GM12878 (cell line): ENCODE results near the gene SORL1. TPM values are rescaled to one million over a fixed set of nuclear protein-coding genes. Genes with fewer than 3 reads are reported as not detected.

Experiments used
- ATAC-seq: fragments of 200-7000 bp; cut with Tn5 transposase; 3 replicates; pipeline ENCODE4 v1.9.1; 2020; ENCODE audit warnings: mild to moderate bottlenecking, moderate library complexity
- BruUV-seq: library from RNA; stranded (reverse); fragments of 400-500 nt; replicated peaks from 2 replicates; lab custom pipeline; 2021; lab: Mats Ljungman, UMichigan
- CTCF ChIA-PET: fragments of 300-600 bp; sonication (Branson Sonifier 250); formaldehyde crosslinking; extraction: SDS; loops from one replicate; lab custom pipeline; 2021; ENCODE audit warnings: inconsistent platforms; lab: Yijun Ruan, JAX
- POLR2A ChIA-PET: fragments of 350-600 bp; formaldehyde crosslinking; extraction: SDS; loops from one replicate; lab custom pipeline; 2021; ENCODE audit warnings: inconsistent platforms; lab: Charles Lee
- RAD21 ChIA-PET: fragments of 300-600 bp; sonication (Branson Sonifier 250); formaldehyde crosslinking; loops from one replicate; lab custom pipeline; 2023; ENCODE audit warnings: antibody characterized with exemption; ENCODE audit not compliant: unreplicated experiment; lab: Charles Lee
- SMC1A ChIA-PET: fragments of 300-600 bp; sonication (Branson Sonifier 250); formaldehyde crosslinking; loops from one replicate; lab custom pipeline; 2023; ENCODE audit not compliant: unreplicated experiment, uncharacterized antibody; lab: Charles Lee
- DNase-seq: peaks from one replicate; pipeline ENCODE4 v3.0.0-alpha.2; 2011; ENCODE audit warnings: low read depth, low spot score
- FAIRE-seq: peaks from 3 replicates; lab custom pipeline; 2011; peaks lifted over from hg19 to GRCh38; lab: Jason Lieb, UNC
- H2AFZ ChIP-seq: 2 replicates; pipeline ENCODE4 v1.6.0; 2011; ENCODE audit warnings: low read depth, low read length, control low read depth; ENCODE audit not compliant: control insufficient read depth
- H3K27ac ChIP-seq: 2 replicates; pipeline ENCODE4 v1.5.1; 2011; ENCODE audit warnings: control low read depth; ENCODE audit not compliant: control insufficient read depth, insufficient read depth
- H3K27me3 ChIP-seq, 2 experiments: replicated peaks in 1 of 2; 2 replicates each; pipeline versions ENCODE4 v1.6.0 to v1.6.1; 2011; ENCODE audit warnings: low read length in 1 of 2; ENCODE audit not compliant: control insufficient read depth in 2 of 2, insufficient read depth in 2 of 2
- H3K36me3 ChIP-seq, 2 experiments: 2 replicates each; pipeline ENCODE4 v1.5.1; 2011; ENCODE audit warnings: low read length in 1 of 2; ENCODE audit not compliant: control insufficient read depth in 2 of 2, insufficient read depth in 2 of 2
- H3K4me1 ChIP-seq: 2 replicates; pipeline ENCODE4 v1.6.1; 2011; ENCODE audit warnings: mild to moderate bottlenecking, low read length, moderate library complexity, mixed read lengths; ENCODE audit not compliant: control insufficient read depth, insufficient read depth
- H3K4me2 ChIP-seq: 2 replicates; pipeline ENCODE4 v1.6.0; 2011; ENCODE audit warnings: control low read depth; ENCODE audit not compliant: control insufficient read depth, insufficient read depth
- H3K4me3 ChIP-seq: fragments of 200-600 bp; sonication (generic); 2 replicates; pipeline ENCODE4 v1.5.1; 2016
- H3K79me2 ChIP-seq: 2 replicates; pipeline ENCODE4 v1.6.0; 2011; ENCODE audit warnings: low read length; ENCODE audit not compliant: control insufficient read depth, insufficient read depth
- H3K9ac ChIP-seq: 2 replicates; pipeline ENCODE4 v1.8.0; 2011; ENCODE audit warnings: low read length, control low read depth, mixed read lengths; ENCODE audit not compliant: control insufficient read depth, insufficient read depth
- H3K9me3 ChIP-seq: replicated peaks from 3 replicates; pipeline ENCODE4 v1.5.1; 2011; ENCODE audit warnings: mild to moderate bottlenecking, low read length; ENCODE audit not compliant: control insufficient read depth, insufficient read depth
- H4K20me1 ChIP-seq: 2 replicates; pipeline ENCODE4 v1.6.0; 2011; ENCODE audit not compliant: control insufficient read depth, insufficient read depth
- BACH1 ChIP-seq: fragments of 450-650 bp; IDR thresholded peaks from 2 replicates; pipeline ENCODE4 v1.6.1; 2017; ENCODE audit warnings: mild to moderate bottlenecking, borderline replicate concordance
- BHLHE40 ChIP-seq, 2 experiments: fragments of 450-650 bp in 1 of 2; IDR thresholded peaks; 2 replicates each; pipeline ENCODE4 v1.6.1; 2011 to 2017; ENCODE audit warnings: low read depth in 2 of 2, borderline replicate concordance in 1 of 2, improper control_type of control experiment in 1 of 2, low read length in 1 of 2, mild to moderate bottlenecking in 1 of 2
- FOXK2 ChIP-seq: fragments of 450-650 bp; IDR thresholded peaks from 2 replicates; pipeline ENCODE4 v1.6.1; 2017; ENCODE audit warnings: mild to moderate bottlenecking, moderate library complexity
- IKZF1 ChIP-seq: fragments of 450-650 bp; conservative IDR thresholded peaks from 2 replicates; pipeline ENCODE4 v1.6.1; 2017; ENCODE audit warnings: antibody characterized with exemption, mild to moderate bottlenecking
- NFYA ChIP-seq: IDR thresholded peaks from 2 replicates; pipeline ENCODE4 v1.6.1; 2011; ENCODE audit warnings: low read depth, mild to moderate bottlenecking, low read length, improper control_type of control experiment, borderline replicate concordance
- NR2C1 ChIP-seq: fragments of 450-650 bp; IDR thresholded peaks from 2 replicates; pipeline ENCODE4 v1.6.1; 2017; ENCODE audit warnings: antibody characterized with exemption, mild to moderate bottlenecking, moderate library complexity
- STAT1 ChIP-seq: fragments of 450-650 bp; conservative IDR thresholded peaks from 2 replicates; pipeline ENCODE4 v1.6.1; 2014; ENCODE audit warnings: antibody characterized with exemption, mild to moderate bottlenecking
- TARDBP ChIP-seq: IDR thresholded peaks from 2 replicates; pipeline ENCODE4 v1.6.1; 2016; ENCODE audit warnings: borderline replicate concordance
- TCF3 ChIP-seq: IDR thresholded peaks from 2 replicates; pipeline ENCODE4 v1.6.1; 2012; ENCODE audit warnings: low read depth, mild to moderate bottlenecking, low read length, borderline replicate concordance; ENCODE audit not compliant: insufficient read depth
- YBX1 ChIP-seq: fragments of 450-650 bp; IDR thresholded peaks from 2 replicates; pipeline ENCODE4 v1.6.1; 2016; ENCODE audit warnings: antibody characterized with exemption
- in situ Hi-C: fragments of 300-500 bp; cut with MboI; formaldehyde crosslinking; loops from 9 replicates; pipeline ENCODE4 v1.14.3; 2018; ENCODE audit warnings: mixed read lengths
- intact Hi-C: fragments of 100-400 bp; cut with micrococcal nuclease; formaldehyde crosslinking; loops from one replicate; pipeline ENCODE4 v1.14.2; 2022; ENCODE audit not compliant: unreplicated experiment
- polyA plus RNA-seq, 11 experiments: library from polyadenylated mRNA; depleted of rRNA in 4 of 11; unstranded in 6 of 11; stranded (reverse) in 5 of 11; fragments of >200 nt; fragmentation: Nextera tagmentation in 4 of 11; fragmentation: Illumina TruSeq in 1 of 11; extraction: Ambion mirVana in 4 of 11; extraction: Trizol in 1 of 11; gene quantifications; 1 replicate in 1 of 11; 2 replicates in 10 of 11; pipeline versions ENCODE4 v1.2.1 to v1.2.3, GENCODE V29; 2011 to 2016; ENCODE audit warnings: inconsistent platforms in 2 of 11, missing spikeins in 2 of 11, low read depth in 1 of 11
- total RNA-seq, 4 experiments: library from RNA; depleted of rRNA in 3 of 4; stranded (reverse); fragments of >200 nt in 3 of 4; fragmentation: Illumina TruSeq in 1 of 4; extraction: Trizol in 1 of 4; gene quantifications; 2 replicates each; pipeline versions ENCODE4 v1.2.1 to v1.2.3, GENCODE V29; 2013 to 2021
- TF ChIP-seq, protein P1 (sequence below): fragments of 450-650 bp; IDR thresholded peaks from 2 replicates; pipeline ENCODE4 v1.6.1; 2016; ENCODE audit warnings: mild to moderate bottlenecking
- TF ChIP-seq, protein P2 (sequence below): fragments of 450-650 bp; formaldehyde crosslinking; IDR thresholded peaks from 2 replicates; pipeline ENCODE4 v1.4.0; 2020; ENCODE audit warnings: mild to moderate bottlenecking, moderate library complexity

SORL1 gene
- total and polyA plus RNA-seq, 10 of the 15 experiments (the other 5 are each of a cell fraction or from before 2014, with no cell fraction given): 20.2 to 107 (median 59.9) TPM

DNA sequence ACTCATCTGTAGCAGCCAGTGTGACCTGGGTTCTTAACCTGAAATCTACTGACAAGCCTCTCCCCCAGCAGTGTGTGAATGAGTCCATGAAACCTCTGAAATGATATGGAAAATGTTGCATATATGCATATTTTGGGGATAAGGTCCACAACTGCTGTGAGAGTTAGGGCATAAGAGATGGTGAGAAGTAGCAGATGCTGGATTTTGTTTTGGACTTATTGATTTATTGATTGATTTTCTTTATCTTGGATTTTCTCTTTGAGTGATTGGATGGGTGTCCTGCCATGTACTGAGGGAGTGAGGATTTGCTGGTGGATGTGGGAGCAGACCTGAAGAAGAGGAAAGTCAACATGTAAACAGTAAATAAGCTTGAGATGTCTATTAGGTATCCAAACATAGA, 212.0 kb downstream of the SORL1 start:
- ChIA-PET POLR2A (no interaction called here), RAD21 (no interaction called here)
- H3K79me2 ChIP-seq: no peaks in the 10 kb centered on the region
- no peak overlapping the region for H2AFZ ChIP-seq
- no peaks in the 10 kb centered on the region for H3K4me1 ChIP-seq
- peaks cover 0 to 2% of the 10 kb centered on the region in 2 experiments; a peak in 1 of 4 replicates for H3K27me3 ChIP-seq
- TF ChIP-seq TCF3 (no peak), STAT1 (no peak), BACH1 (no peak), BHLHE40 (IDR thresholded peaks at IDR 0.05; ENCODE audit: borderline replicate concordance in 1 of 2, low read depth in 2 of 2, low read length in 1 of 2) (no peak), YBX1 (no peak), NFYA (no peak), TARDBP (no peak), NR2C1 (no peak), IKZF1 (no peak), FOXK2 (no peak)
- TF ChIP-seq, protein P1, sequence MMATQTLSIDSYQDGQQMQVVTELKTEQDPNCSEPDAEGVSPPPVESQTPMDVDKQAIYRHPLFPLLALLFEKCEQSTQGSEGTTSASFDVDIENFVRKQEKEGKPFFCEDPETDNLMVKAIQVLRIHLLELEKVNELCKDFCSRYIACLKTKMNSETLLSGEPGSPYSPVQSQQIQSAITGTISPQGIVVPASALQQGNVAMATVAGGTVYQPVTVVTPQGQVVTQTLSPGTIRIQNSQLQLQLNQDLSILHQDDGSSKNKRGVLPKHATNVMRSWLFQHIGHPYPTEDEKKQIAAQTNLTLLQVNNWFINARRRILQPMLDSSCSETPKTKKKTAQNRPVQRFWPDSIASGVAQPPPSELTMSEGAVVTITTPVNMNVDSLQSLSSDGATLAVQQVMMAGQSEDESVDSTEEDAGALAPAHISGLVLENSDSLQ: no peak
- TF ChIP-seq, protein P2, sequence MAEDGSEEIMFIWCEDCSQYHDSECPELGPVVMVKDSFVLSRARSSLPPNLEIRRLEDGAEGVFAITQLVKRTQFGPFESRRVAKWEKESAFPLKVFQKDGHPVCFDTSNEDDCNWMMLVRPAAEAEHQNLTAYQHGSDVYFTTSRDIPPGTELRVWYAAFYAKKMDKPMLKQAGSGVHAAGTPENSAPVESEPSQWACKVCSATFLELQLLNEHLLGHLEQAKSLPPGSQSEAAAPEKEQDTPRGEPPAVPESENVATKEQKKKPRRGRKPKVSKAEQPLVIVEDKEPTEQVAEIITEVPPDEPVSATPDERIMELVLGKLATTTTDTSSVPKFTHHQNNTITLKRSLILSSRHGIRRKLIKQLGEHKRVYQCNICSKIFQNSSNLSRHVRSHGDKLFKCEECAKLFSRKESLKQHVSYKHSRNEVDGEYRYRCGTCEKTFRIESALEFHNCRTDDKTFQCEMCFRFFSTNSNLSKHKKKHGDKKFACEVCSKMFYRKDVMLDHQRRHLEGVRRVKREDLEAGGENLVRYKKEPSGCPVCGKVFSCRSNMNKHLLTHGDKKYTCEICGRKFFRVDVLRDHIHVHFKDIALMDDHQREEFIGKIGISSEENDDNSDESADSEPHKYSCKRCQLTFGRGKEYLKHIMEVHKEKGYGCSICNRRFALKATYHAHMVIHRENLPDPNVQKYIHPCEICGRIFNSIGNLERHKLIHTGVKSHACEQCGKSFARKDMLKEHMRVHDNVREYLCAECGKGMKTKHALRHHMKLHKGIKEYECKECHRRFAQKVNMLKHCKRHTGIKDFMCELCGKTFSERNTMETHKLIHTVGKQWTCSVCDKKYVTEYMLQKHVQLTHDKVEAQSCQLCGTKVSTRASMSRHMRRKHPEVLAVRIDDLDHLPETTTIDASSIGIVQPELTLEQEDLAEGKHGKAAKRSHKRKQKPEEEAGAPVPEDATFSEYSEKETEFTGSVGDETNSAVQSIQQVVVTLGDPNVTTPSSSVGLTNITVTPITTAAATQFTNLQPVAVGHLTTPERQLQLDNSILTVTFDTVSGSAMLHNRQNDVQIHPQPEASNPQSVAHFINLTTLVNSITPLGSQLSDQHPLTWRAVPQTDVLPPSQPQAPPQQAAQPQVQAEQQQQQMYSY (CRISPR knock-in tag): no peak
- TF ChIP-seq, all 136 proteins: peak for 0
- no peaks in the 10 kb centered on the region; the same call in 2 of the 3 replicates for H3K9me3 ChIP-seq
- no peak overlapping the region for H3K4me3 ChIP-seq
- no peak overlapping the region for H3K9ac ChIP-seq
- intact Hi-C loops (no loop called here), in situ Hi-C loops (no loop called here)
- CTCF ChIA-PET: no interaction called here
- no peak overlapping the region for H3K27ac ChIP-seq
- no peaks in the 10 kb centered on the region for H4K20me1 ChIP-seq
- BruUV-seq: no TSS peak
- FAIRE-seq (no peak), ATAC-seq (no peak), DNase-seq (no peak)
- no peaks in the 10 kb centered on the region for H3K36me3 ChIP-seq
- H3K4me2 ChIP-seq: no peak overlapping the region
- SMC1A ChIA-PET: interaction anchor here (1.3 kb wide), 1 partner anchor 24 kb away, joined by 3 read pairs; no protein-coding TSS in a partner anchor
